22Rv1 (cell line): ENCODE data around the gene CASTOR1.

Experiments
- H3K27ac ChIP-seq: fragments of 450-650 bp; 2 replicates; pipeline ENCODE4 v1.5.1; 2017
- CTCF ChIP-seq: fragments of 450-650 bp; IDR thresholded peaks from 2 replicates; pipeline ENCODE4 v1.5.1; 2017; ENCODE audit warnings: mild to moderate bottlenecking
- ZFX ChIP-seq: fragments of 450-650 bp; IDR thresholded peaks from 2 replicates; pipeline ENCODE4 v1.6.1; 2017; ENCODE audit warnings: antibody characterized with exemption, borderline replicate concordance

CASTOR1 gene

GRCh38 chr22:30283342-30283741 is 6.0 kb downstream of the CASTOR1 start:
- no peak overlapping the region for H3K27ac ChIP-seq
- TF ChIP-seq ZFX (no peak), CTCF (no peak)

- TF ChIP-seq ZFX (no peak), CTCF (no peak)
- H3K27ac ChIP-seq: no peak overlapping the region
These were observed 6.7 kb downstream of the CASTOR1 start for GRCh38 chr22:30282616-30283046.

- H3K27ac ChIP-seq: no peak overlapping the region
- no peak for TF ChIP-seq ZFX
- no peak for TF ChIP-seq CTCF
These were observed 8.8 kb downstream of the CASTOR1 start for GRCh38 chr22:30280505-30280904.

- TF ChIP-seq ZFX (no peak), CTCF (no peak)
- no peak overlapping the region for H3K27ac ChIP-seq
These were observed 9.4 kb downstream of the CASTOR1 start for GRCh38 chr22:30279932-30280331.

GRCh38 chr22:30279046-30279788 is 10.1 kb downstream of the CASTOR1 start:
- no peak overlapping the region for H3K27ac ChIP-seq
- TF ChIP-seq CTCF: no peak
- no peak for TF ChIP-seq ZFX

- no peak for TF ChIP-seq ZFX
- no peak for TF ChIP-seq CTCF
These were observed 11.6 kb downstream of the CASTOR1 start for GRCh38 chr22:30277547-30278344.

GRCh38 chr22:30276039-30276438 is 13.3 kb downstream of the CASTOR1 start:
- no peak overlapping the region for H3K27ac ChIP-seq
- no peak for TF ChIP-seq ZFX
- TF ChIP-seq CTCF: no peak

More at GRCh38 chr22:30277547-30278344, 11.6 kb downstream of the CASTOR1 start:
- no peak overlapping the region for H3K27ac ChIP-seq
